Measurements from ENCODE around the gene YPEL3. TPM values are rescaled to one million over a fixed set of nuclear protein-coding genes. Genes with fewer than 3 reads are reported as not detected.

YPEL3 gene
- total and polyA plus RNA-seq, 2 of the 8 experiments (the other 6 are each of a cell fraction or from before 2014, with no cell fraction given): 40.3 to 53.3 TPM

DNA sequence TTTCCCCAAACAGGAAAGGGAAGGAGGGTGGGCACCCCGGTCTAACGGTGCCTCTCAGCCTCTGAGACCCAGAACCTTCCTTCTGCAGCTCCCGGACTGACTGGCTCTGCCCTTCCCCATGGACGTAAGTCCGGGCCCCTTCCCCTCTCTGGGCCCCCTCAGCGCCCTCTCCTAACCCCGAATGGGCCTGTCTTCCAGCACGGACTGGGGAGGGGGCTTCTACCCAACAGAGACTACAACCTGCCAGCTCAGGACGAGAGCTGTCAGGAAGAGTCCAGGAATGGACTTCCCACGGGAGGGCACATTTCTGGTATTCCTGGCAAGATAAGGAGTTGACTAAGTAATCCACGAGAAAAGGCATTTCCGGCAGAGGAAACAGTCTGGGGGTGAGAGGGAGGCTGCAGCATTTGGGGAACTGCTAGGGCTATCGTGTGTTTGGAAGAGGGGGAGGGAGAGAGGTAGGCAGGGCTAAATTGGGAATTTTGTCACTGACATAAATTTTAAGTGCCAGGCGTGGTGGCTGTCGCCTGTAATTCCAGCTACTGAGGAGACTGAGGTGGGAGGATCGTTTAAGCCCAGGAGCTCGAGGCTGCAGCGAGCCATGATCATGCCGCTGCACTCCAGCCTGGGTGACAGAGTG is 42.5 kb downstream of the YPEL3 start:
- no peak overlapping the region for H4K5ac ChIP-seq (ENCODE audit: insufficient read length, low read depth, low read length)
- no peak overlapping the region for H2BK20ac ChIP-seq (ENCODE audit: low read length)
- no peak for FAIRE-seq
- H2AFZ ChIP-seq (ENCODE audit: low read length): 0 out of 2 replicates have a peak overlapping the region, but pooled peaks have one; percentile 77
- H3K9me3 ChIP-seq (ENCODE audit: insufficient read depth in 2 of 2, low read depth in 1 of 2, low read length in 1 of 2): no peaks in the 10 kb centered on the region
- H2BK5ac ChIP-seq (ENCODE audit: low read depth, low read length): no peak overlapping the region
- no peak overlapping the region for H3K27ac ChIP-seq (ENCODE audit: low read depth, low read length)
- H4K20me1 ChIP-seq (replicated peaks in 1 of 2; ENCODE audit: control insufficient read depth in 1 of 2, insufficient read depth in 2 of 2, low read length in 2 of 2): no peaks in the 10 kb centered on the region
- no peak overlapping the region for H3K18ac ChIP-seq (ENCODE audit: extremely low read depth, low read length)
- ChIA-PET POLR2A (ENCODE audit: partially characterized antibody) (interaction anchor here (0.6 to 7.6 kb wide), 7 partner anchors 9 to 243 kb away, joined by 3 to 88 read pairs (median 4); partner anchors contain the start of genes ALDOA and TLCD3B), CTCF (ENCODE audit: partially characterized antibody) (interaction anchor here (0.8 to 6.1 kb wide), 7 partner anchors 9 to 58 kb away, joined by 3 to 23 read pairs (median 4); partner anchors contain the start of genes TBX6 and TLCD3B)
- peaks cover 0 to 4% (median 2%) of the 10 kb centered on the region in 4 experiments; a peak in 3 of 7 replicates for H3K4me1 ChIP-seq (replicated peaks in 1 of 4; ENCODE audit: control insufficient read depth in 3 of 4, insufficient read depth in 4 of 4, low read length in 3 of 4)
- no peak overlapping the region for H3K14ac ChIP-seq (ENCODE audit: insufficient read length)
- H3K79me1 ChIP-seq (ENCODE audit: low read depth, low read length): no peaks in the 10 kb centered on the region
- no peaks in the 10 kb centered on the region for H3K36me3 ChIP-seq (ENCODE audit: control insufficient read depth in 2 of 4, insufficient read depth in 4 of 4, low read length in 3 of 4)
- H3K23ac ChIP-seq (ENCODE audit: insufficient read length): no peak overlapping the region
- no peak overlapping the region for H3K4ac ChIP-seq (replicated peaks; ENCODE audit: insufficient read length, low read depth, low read length)
- no peak for DNase-seq (ENCODE audit: low read depth in 1 of 2, low spot score in 2 of 2)
- no peaks in the 10 kb centered on the region for H3K79me2 ChIP-seq (ENCODE audit: control insufficient read depth in 1 of 2, insufficient read depth in 2 of 2, low read length in 2 of 2)
- H3K9ac ChIP-seq (replicated peaks in 1 of 4; ENCODE audit: extremely low read depth in 1 of 4, low read depth in 3 of 4, low read length in 3 of 4): peak overlapping the region in 2 of 4 experiments; percentile 16 to 63; a peak in 3 of 7 replicates
- peak overlapping the region; percentile 76 to 94 for H3K4me2 ChIP-seq (ENCODE audit: insufficient read depth in 1 of 2, low read depth in 2 of 2, low read length in 2 of 2)
- no peak overlapping the region for H2BK12ac ChIP-seq (ENCODE audit: low read depth, low read length)
- H2BK15ac ChIP-seq (ENCODE audit: low read length): no peak overlapping the region
- H3K27me3 ChIP-seq (replicated peaks in 1 of 4; ENCODE audit: control insufficient read depth in 3 of 4, extremely low read depth in 1 of 4, insufficient read depth in 3 of 4, low read length in 3 of 4): peaks cover 0 to 5% (median 2%) of the 10 kb centered on the region in 4 experiments; a peak in 2 of 7 replicates
- no peak overlapping the region for H2AK5ac ChIP-seq (ENCODE audit: low read depth, low read length)
- no peak overlapping the region for H2BK120ac ChIP-seq (replicated peaks; ENCODE audit: low read depth, low read length)
- H4K91ac ChIP-seq (replicated peaks; ENCODE audit: insufficient read length, low read length): no peak overlapping the region
- peaks cover 6% of the 10 kb centered on the region for H3K23me2 ChIP-seq (ENCODE audit: low read depth, low read length)
- H3K56ac ChIP-seq (replicated peaks; ENCODE audit: insufficient read length, low read depth, low read length): peak overlapping the region; percentile 21
- WGBS, 2 experiments (ENCODE audit: extremely low coverage in 1 of 2, insufficient coverage in 1 of 2, insufficient read length in 1 of 2, insufficient replicate concordance in 2 of 2, low coverage in 1 of 2, low lambda C conversion rate in 2 of 2, missing lambda C conversion rate in 1 of 2): 34% methylated on average over 16 of the region's 19 CpGs; no CpG with 5 or more reads in 1 of the 2 experiments
- H3K4me3 ChIP-seq (ENCODE audit: extremely low read depth in 1 of 4, insufficient read depth in 2 of 4, low read depth in 3 of 4, low read length in 4 of 4): peak overlapping the region; percentile 68 to 80 (median 78)
- H4K8ac ChIP-seq (ENCODE audit: extremely low read depth, insufficient read depth, low read length): no peak overlapping the region; the same call in 1 of the 2 replicates
- TF ChIP-seq ZNF274 (IDR thresholded peaks at IDR 0.05; ENCODE audit: borderline replicate concordance, extremely low read depth, low read length) (no peak), RXRA (IDR thresholded peaks at IDR 0.05; ENCODE audit: insufficient read depth, low read depth, low read length) (no peak)
